H54 (cell line): Measurements from ENCODE around the gene SLC22A5.
"Not testable (repeated sequence)": the region's sequence is repeated elsewhere in the genome, so short reads cannot be mapped to it uniquely, and the experiment has no call there.

Source experiments
- DNase-seq: peaks from one replicate; pipeline ENCODE4 v3.0.0; 2011; ENCODE audit warnings: low spot score, mixed read lengths; ENCODE audit not compliant: insufficient read length
- FAIRE-seq: peaks from 3 replicates; lab custom pipeline; 2011; peaks lifted over from hg19 to GRCh38; lab: Jason Lieb, UNC
- POLR2A ChIP-seq: IDR thresholded peaks from 2 replicates; pipeline ENCODE4 v1.6.1; 2011; ENCODE audit warnings: low read depth, mild to moderate bottlenecking, low read length

SLC22A5 gene

GRCh38 chr5:132405646-132406045, 36.1 kb downstream of the SLC22A5 start:
- FAIRE-seq (no peak), DNase-seq (no peak)
- TF ChIP-seq POLR2A = no peak

DNA sequence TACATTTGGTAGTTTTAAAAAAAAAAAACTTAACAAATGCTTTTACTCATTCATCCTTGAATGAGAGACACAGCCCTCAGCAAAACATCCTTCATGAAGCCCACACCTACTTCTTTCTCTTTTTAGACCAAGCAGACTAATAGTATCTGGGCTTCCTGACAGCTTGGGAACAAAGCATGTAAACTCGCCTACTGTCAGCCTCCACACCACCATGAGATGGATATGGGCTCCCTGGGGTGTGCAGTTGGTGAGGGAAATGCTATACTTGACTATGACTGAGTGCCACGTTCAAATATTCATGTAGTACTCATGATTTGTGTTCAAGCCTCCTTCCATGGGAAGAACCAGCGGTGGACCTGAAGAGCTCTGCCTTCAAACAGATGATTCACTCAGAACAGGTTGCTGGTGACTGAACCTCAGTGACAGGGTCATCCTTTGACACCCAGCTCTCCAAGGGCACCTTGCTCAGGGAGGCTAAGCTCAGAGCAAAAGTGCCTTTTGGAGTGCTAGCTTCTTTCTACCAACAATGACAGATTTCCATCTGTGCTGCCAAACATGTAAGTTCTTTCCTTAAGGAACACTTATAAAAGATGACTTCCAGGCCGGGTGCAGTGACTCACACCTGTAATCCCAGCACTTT, 36.8 kb downstream of the SLC22A5 start:
- no peak for DNase-seq
- no peak for TF ChIP-seq POLR2A
- no peak for FAIRE-seq

GRCh38 chr5:132407970-132408369, 38.5 kb downstream of the SLC22A5 start:
- TF ChIP-seq POLR2A = no peak
- no peak for DNase-seq
- no peak for FAIRE-seq

GRCh38 chr5:132408456-132408855, 38.9 kb downstream of the SLC22A5 start:
- TF ChIP-seq POLR2A = no peak
- DNase-seq (no peak), FAIRE-seq (no peak)

DNA sequence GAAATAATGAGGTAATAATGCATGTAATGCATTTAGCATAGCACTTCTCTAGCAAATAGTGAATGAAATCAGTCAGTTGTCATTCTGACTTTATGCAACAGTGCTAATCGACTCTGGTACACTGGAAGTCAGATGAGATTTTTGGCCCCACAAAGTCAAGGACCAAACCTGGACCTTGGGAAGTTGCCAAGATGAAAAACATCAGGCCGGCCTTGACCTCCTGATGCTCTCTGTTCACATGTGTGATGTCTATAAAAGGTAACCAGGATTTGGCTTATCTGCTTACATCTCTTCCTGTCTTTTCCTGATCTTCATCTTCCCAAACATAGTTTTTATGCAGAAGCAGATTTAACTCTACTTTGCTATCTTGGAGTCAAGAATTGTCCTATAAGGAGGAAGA, 39.5 kb downstream of the SLC22A5 start:
- FAIRE-seq = no peak
- no peak for DNase-seq
- TF ChIP-seq POLR2A = no peak

DNA sequence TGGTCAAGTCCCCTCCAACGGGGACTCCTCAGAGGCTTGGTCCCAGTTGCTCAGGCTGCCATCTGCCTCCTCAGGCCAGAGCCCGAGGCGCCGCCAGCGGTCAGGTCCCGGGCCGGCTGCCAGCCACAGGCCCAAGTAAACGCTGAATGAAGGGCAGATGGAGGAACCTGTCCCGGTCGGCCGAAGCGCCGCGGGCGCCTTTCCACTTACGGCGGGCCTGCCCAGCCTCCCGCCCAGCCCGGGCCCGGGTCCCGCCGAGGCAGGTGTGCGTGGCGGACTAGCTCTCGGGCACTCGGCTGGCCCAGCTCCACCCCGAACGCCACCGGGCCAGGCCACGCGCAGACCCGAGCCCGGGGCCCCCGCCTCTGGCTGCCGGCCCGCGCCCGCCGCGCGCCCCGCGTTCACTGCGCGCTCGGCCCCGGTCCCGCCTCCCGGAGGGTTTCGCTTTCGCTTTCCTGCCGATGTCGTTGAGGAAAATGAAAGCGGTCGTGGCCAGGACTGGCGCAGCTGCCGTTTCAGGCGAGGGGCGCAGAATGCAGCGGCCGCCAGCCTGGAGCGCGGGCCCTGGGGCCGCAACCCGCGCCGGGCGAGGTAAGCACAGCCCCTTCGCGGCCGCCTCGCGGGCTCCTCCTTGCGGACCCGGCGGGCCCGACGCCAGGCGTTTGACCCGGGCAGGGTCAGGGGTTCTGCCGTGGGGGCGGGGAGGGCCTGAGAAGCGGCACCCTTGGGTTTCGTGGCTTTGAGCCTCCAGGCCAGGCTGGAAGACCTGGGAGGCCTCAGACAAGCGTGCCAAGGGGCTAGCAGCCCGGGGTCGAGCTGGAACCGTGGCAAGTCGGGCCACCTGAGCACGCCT, 41.2 kb downstream of the SLC22A5 start:
- peak; percentile 62; the same call in 1 of the 2 replicates for TF ChIP-seq POLR2A
- FAIRE-seq (no peak), DNase-seq (peak; percentile 58)

GRCh38 chr5:132411304-132412013, 41.9 kb downstream of the SLC22A5 start:
- FAIRE-seq = no peak
- TF ChIP-seq POLR2A = no peak
- no peak for DNase-seq

DNA sequence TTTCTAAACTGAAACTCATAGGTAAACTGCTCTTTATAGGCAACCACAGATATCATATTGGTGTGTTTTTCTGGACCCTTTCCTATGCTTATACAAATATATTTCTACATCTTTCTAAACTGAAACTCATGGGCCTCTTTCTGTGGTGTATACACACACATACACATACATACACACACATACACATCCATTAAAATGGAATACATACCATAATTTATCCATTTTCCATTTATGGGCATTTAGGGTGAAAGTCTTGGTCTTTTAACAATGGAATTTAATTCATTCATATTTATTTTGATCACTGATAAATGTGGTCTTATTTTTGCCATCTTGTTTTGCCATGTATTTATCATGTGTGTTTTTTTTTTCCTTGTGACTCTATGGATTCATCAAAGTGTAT, 44.1 kb downstream of the SLC22A5 start:
- TF ChIP-seq POLR2A = no peak
- DNase-seq = no peak
- no peak for FAIRE-seq

GRCh38 chr5:132414634-132415378, 45.3 kb downstream of the SLC22A5 start:
- no peak for TF ChIP-seq POLR2A
- DNase-seq = no peak
- peak; percentile 68 for FAIRE-seq

DNA sequence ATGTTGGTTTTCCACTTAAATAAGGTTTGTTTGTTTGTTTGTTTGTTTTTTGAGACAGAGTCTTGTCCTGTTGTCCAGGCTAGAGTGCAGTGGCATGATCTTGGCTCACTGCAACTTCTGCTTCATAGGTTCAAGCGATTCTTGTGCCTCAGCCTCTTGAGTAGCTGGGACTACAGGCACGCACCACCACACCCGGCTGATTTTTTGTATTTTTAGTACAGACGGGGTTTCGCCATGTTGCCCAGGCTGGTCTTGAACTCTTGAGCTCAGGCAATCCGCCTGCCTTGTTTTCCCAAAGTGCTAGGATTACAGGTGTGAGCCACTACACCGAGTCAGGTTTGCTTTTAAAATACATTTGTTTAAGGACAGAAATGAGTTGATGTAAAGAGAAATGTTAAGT, 46.0 kb downstream of the SLC22A5 start:
- DNase-seq, FAIRE-seq: not testable (repeated sequence)

- DNase-seq (no peak), FAIRE-seq (no peak)
- no peak for TF ChIP-seq POLR2A
Measured at GRCh38 chr5:132416306-132417009, 46.9 kb downstream of the SLC22A5 start.

DNA sequence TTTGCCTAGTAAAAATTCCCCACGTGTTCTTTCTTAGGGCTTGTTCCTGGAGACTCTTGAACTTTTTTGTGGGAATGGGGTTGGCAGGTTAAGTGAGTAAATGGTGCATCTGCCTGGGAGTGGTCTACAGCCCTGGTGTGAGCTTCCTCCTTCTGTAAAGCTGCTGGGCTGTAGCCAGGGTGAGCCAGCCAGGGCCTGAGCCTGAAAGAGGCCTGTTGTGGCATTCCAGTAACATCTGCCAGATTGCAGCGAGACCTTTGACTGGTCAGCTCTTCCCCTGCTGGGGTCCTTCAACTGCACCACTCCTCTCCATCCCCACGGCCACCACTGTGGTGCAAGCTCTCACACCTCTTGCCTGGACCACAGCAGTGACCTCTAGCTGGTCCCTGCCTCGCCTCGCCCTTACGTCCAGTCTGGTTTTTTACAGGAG, 47.5 kb downstream of the SLC22A5 start:
- no peak for TF ChIP-seq POLR2A
- DNase-seq (no peak), FAIRE-seq (no peak)

DNA sequence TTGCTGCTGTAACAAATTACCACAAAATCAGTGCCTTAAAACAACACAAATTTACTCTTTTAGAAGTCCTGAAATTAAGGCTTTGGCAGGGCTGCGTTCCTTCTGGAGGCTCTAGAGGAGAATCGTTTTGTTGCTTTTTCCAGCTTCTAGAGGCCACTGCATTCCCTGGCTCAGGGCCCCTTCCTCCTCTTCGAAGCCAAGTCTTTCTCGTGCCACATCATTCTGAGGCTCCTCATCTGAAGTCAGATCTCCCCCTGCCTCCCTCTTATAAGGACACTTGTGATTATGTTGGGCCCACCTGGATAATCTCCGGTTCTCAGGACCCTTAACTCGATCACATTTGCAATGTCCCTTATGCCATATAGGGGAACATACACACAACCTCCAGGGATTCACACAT, 48.0 kb downstream of the SLC22A5 start:
- FAIRE-seq = no peak
- no peak for DNase-seq
- TF ChIP-seq POLR2A = no peak
